H9 (cell line): ENCODE measurements around the gene RET. TPM values are rescaled to one million over a fixed set of nuclear protein-coding genes. Genes with fewer than 3 reads are reported as not detected.
A peak's percentile ranks its signal among the peaks of the same experiment; 100 is the strongest.

Source experiments
- DNase-seq: peaks from one replicate; pipeline ENCODE4 v3.0.0-alpha.2; 2017
- H2AFZ ChIP-seq: one replicate; pipeline ENCODE4 v1.6.1; 2013; ENCODE audit warnings: mild to moderate bottlenecking, low read length, control low read depth, moderate library complexity
- H2AK5ac ChIP-seq: 2 replicates; pipeline ENCODE4 v1.6.1; 2013; ENCODE audit warnings: low read length, control low read depth, mixed read lengths; ENCODE audit not compliant: insufficient read length
- H2BK120ac ChIP-seq: one replicate; pipeline ENCODE4 v1.6.1; 2013; ENCODE audit warnings: low read depth, mild to moderate bottlenecking, low read length, control low read depth, inconsistent platforms; ENCODE audit not compliant: poor library complexity, severe bottlenecking
- H2BK12ac ChIP-seq: 2 replicates; pipeline ENCODE4 v1.6.1; 2013; ENCODE audit warnings: low read length, control low read depth, mixed read lengths, low read depth; ENCODE audit not compliant: insufficient read length
- H2BK15ac ChIP-seq: 2 replicates; pipeline ENCODE4 v1.6.1; 2013; ENCODE audit warnings: low read depth, low read length, control low read depth
- H2BK20ac ChIP-seq: one replicate; pipeline ENCODE4 v1.6.1; 2013; ENCODE audit warnings: low read depth, mild to moderate bottlenecking, low read length, control low read depth, inconsistent platforms; ENCODE audit not compliant: poor library complexity, severe bottlenecking
- H2BK5ac ChIP-seq: 2 replicates; pipeline ENCODE4 v1.6.1; 2013; ENCODE audit warnings: low read length, control low read depth, mixed read lengths; ENCODE audit not compliant: insufficient read length
- H3K14ac ChIP-seq: 2 replicates; pipeline ENCODE4 v1.6.1; 2013; ENCODE audit warnings: low read length, control low read depth; ENCODE audit not compliant: insufficient read depth
- H3K18ac ChIP-seq: 2 replicates; pipeline ENCODE4 v1.6.1; 2013; ENCODE audit warnings: low read depth, mild to moderate bottlenecking, mixed read lengths, low read length, control low read depth; ENCODE audit not compliant: insufficient read length
- H3K23ac ChIP-seq: 2 replicates; pipeline ENCODE4 v1.6.1; 2013; ENCODE audit warnings: low read length, control low read depth, mixed read lengths, low read depth; ENCODE audit not compliant: insufficient read length
- H3K23me2 ChIP-seq: 2 replicates; pipeline ENCODE4 v1.6.1; 2013; ENCODE audit warnings: low read depth, mild to moderate bottlenecking, mixed read lengths, low read length, control low read depth; ENCODE audit not compliant: insufficient read length, poor library complexity, severe bottlenecking
- H3K27ac ChIP-seq: 2 replicates; pipeline ENCODE4 v1.5.1; 2013; ENCODE audit warnings: low read length, control low read depth, mixed read lengths, low read depth; ENCODE audit not compliant: insufficient read length
- H3K27me3 ChIP-seq: 2 replicates; pipeline ENCODE4 v1.6.1; 2013; ENCODE audit warnings: low read length, control low read depth, inconsistent platforms; ENCODE audit not compliant: insufficient read depth
- H3K4ac ChIP-seq: 2 replicates; pipeline ENCODE4 v1.6.1; 2013; ENCODE audit warnings: low read depth, mild to moderate bottlenecking, control low read depth, inconsistent platforms, low read length, moderate library complexity
- H3K4me1 ChIP-seq: 2 replicates; pipeline ENCODE4 v1.6.1; 2013; ENCODE audit warnings: low read length, control low read depth, inconsistent platforms; ENCODE audit not compliant: insufficient read depth
- H3K4me2 ChIP-seq: 2 replicates; pipeline ENCODE4 v1.6.1; 2013; ENCODE audit warnings: low read length, control low read depth, mixed read lengths; ENCODE audit not compliant: insufficient read length, insufficient read depth
- H3K56ac ChIP-seq: 2 replicates; pipeline ENCODE4 v1.6.1; 2013; ENCODE audit warnings: low read depth, mild to moderate bottlenecking, mixed read lengths, low read length, control low read depth; ENCODE audit not compliant: insufficient read length
- H3K79me1 ChIP-seq: 2 replicates; pipeline ENCODE4 v1.6.1; 2013; ENCODE audit warnings: low read depth, mild to moderate bottlenecking, moderate library complexity, low read length, control low read depth, inconsistent platforms; ENCODE audit not compliant: insufficient read depth, poor library complexity, severe bottlenecking
- H3K79me2 ChIP-seq: 2 replicates; pipeline ENCODE4 v1.6.1; 2013; ENCODE audit warnings: low read length, control low read depth, inconsistent platforms; ENCODE audit not compliant: insufficient read depth
- H3K9ac ChIP-seq: 2 replicates; pipeline ENCODE4 v1.6.1; 2013; ENCODE audit warnings: low read length, control low read depth, mixed read lengths; ENCODE audit not compliant: insufficient read length; ENCODE audit errors: extremely low read depth
- H3K9me3 ChIP-seq: one replicate; pipeline ENCODE4 v1.6.1; 2013; ENCODE audit warnings: low read depth, low read length, inconsistent platforms; ENCODE audit not compliant: control insufficient read depth
- H3T11ph ChIP-seq: one replicate; pipeline ENCODE4 v1.6.1; 2013; ENCODE audit warnings: mild to moderate bottlenecking, low read length, control low read depth, inconsistent platforms
- H4K20me1 ChIP-seq: one replicate; pipeline ENCODE4 v1.6.1; 2013; ENCODE audit not compliant: control insufficient read depth, insufficient read length, insufficient read depth
- H4K5ac ChIP-seq: 2 replicates; pipeline ENCODE4 v1.6.1; 2013; ENCODE audit warnings: low read depth, mild to moderate bottlenecking, mixed read lengths, low read length, control low read depth; ENCODE audit not compliant: insufficient read length
- H4K8ac ChIP-seq: replicated peaks from 2 replicates; pipeline ENCODE4 v1.6.1; 2013; ENCODE audit warnings: low read length, control low read depth, mixed read lengths, low read depth; ENCODE audit not compliant: insufficient read length
- H4K91ac ChIP-seq: 2 replicates; pipeline ENCODE4 v1.6.1; 2013; ENCODE audit warnings: low read depth, mild to moderate bottlenecking, moderate library complexity, mixed read lengths, low read length, control low read depth; ENCODE audit not compliant: insufficient read length
- H3K27ac Mint-ChIP-seq, 3 experiments: 2 replicates in 2 of 3; 3 replicates in 1 of 3; pipeline ENCODE4 v1.8.0; 2020 to 2021; ENCODE audit warnings: mixed read lengths in 3 of 3, mild to moderate bottlenecking in 1 of 3, moderate library complexity in 1 of 3
- H3K27me3 Mint-ChIP-seq: 2 replicates; pipeline ENCODE4 v1.8.0; 2021; ENCODE audit warnings: low read depth, mild to moderate bottlenecking, moderate library complexity, mixed read lengths
- H3K36me3 Mint-ChIP-seq, 3 experiments: 2 replicates in 2 of 3; 3 replicates in 1 of 3; pipeline ENCODE4 v1.8.0; 2020 to 2021; ENCODE audit warnings: low read depth in 3 of 3, mixed read lengths in 3 of 3; ENCODE audit not compliant: insufficient read depth in 1 of 3
- H3K4me1 Mint-ChIP-seq, 2 experiments: 2 replicates each; pipeline ENCODE4 v1.8.0; 2020; ENCODE audit warnings: mixed read lengths in 2 of 2
- H3K4me3 Mint-ChIP-seq, 2 experiments: 2 replicates in 1 of 2; 3 replicates in 1 of 2; pipeline ENCODE4 v1.8.0; 2020 to 2021; ENCODE audit warnings: mild to moderate bottlenecking in 2 of 2, mixed read lengths in 2 of 2, moderate library complexity in 1 of 2
- H3K9me3 Mint-ChIP-seq, 2 experiments: 2 replicates in 1 of 2; 3 replicates in 1 of 2; pipeline ENCODE4 v1.8.0; 2020; ENCODE audit warnings: mild to moderate bottlenecking in 2 of 2, mixed read lengths in 2 of 2, moderate library complexity in 1 of 2
- WGBS: extraction: QIAGEN DNeasy Blood & Tissue Kit; methylation state at CpG from one replicate; pipeline ENCODE4 v1.1.7; 2013; ENCODE audit warnings: missing lambda C conversion rate, low lambda C conversion rate, mixed read lengths; ENCODE audit not compliant: insufficient read length; ENCODE audit errors: extremely low coverage; 5-methylcytosine and 5-hydroxymethylcytosine counted together
- total RNA-seq: library from RNA; stranded (reverse); gene quantifications from 2 replicates; pipeline ENCODE4 v1.2.1, GENCODE V29; 2021
- TF ChIP-seq, protein P1 (sequence below): fragments of 200-600 bp; sonication (generic); conservative IDR thresholded peaks from 3 replicates; pipeline ENCODE4 v1.8.0; 2021; ENCODE audit warnings: antibody characterized with exemption, mild to moderate bottlenecking

The RET gene
- total RNA-seq, 1 experiment from 2014 or later: 12.2 TPM

DNA sequence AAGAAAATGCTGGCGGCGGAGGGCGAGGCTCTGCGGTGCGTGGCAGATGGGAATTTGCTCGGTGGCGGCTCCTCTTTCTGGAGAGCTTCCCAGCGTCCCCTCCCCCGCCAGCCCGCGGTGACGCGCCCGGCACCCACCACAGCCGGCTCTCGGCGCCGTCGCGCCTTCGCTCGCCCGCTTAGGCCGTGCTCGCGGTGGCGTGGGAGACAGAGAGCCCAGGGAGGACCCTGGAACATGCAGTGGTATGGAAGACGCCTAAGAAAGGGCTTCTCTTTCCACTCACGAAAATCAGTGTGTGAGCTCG lies 60.8 kb downstream of the RET start:
- peak overlapping the region; percentile 15 for H3K9ac ChIP-seq
- H3K9me3 ChIP-seq: no peaks in the 10 kb centered on the region
- H3K56ac ChIP-seq: no peak overlapping the region
- H4K5ac ChIP-seq: no peak overlapping the region
- peaks cover 12 to 13% of the 10 kb centered on the region in 2 experiments for H3K4me1 Mint-ChIP-seq
- H3K4me3 Mint-ChIP-seq: peak overlapping the region; percentile 89 to 92
- H3K4me2 ChIP-seq: peak overlapping the region; percentile 68
- H3K79me2 ChIP-seq: no peaks in the 10 kb centered on the region; the same call in 1 of the 2 replicates
- H3K27ac Mint-ChIP-seq: peak overlapping the region in 2 of 3 experiments; percentile 75 to 95; a peak in 3 of 7 replicates
- no peak overlapping the region for H3K18ac ChIP-seq
- H2BK12ac ChIP-seq: no peak overlapping the region
- no peaks in the 10 kb centered on the region for H3K9me3 Mint-ChIP-seq
- no peak overlapping the region for H3K27ac ChIP-seq
- H3K27me3 Mint-ChIP-seq: peaks cover 6% of the 10 kb centered on the region
- no peak overlapping the region for H2AFZ ChIP-seq
- no peak overlapping the region for H3T11ph ChIP-seq
- no peak overlapping the region for H4K8ac ChIP-seq
- no peak overlapping the region for H2AK5ac ChIP-seq
- no CpG with 5 or more reads among the region's 30 CpGs for WGBS
- no peaks in the 10 kb centered on the region for H3K79me1 ChIP-seq
- no peaks in the 10 kb centered on the region for H3K4me1 ChIP-seq
- H2BK15ac ChIP-seq: no peak overlapping the region
- no peak for DNase-seq
- H3K23ac ChIP-seq: no peak overlapping the region
- H2BK20ac ChIP-seq: no peak overlapping the region
- H3K27me3 ChIP-seq: no peaks in the 10 kb centered on the region
- H3K36me3 Mint-ChIP-seq: no peaks in the 10 kb centered on the region; a peak in 1 of 7 replicates
- TF ChIP-seq, protein P1, sequence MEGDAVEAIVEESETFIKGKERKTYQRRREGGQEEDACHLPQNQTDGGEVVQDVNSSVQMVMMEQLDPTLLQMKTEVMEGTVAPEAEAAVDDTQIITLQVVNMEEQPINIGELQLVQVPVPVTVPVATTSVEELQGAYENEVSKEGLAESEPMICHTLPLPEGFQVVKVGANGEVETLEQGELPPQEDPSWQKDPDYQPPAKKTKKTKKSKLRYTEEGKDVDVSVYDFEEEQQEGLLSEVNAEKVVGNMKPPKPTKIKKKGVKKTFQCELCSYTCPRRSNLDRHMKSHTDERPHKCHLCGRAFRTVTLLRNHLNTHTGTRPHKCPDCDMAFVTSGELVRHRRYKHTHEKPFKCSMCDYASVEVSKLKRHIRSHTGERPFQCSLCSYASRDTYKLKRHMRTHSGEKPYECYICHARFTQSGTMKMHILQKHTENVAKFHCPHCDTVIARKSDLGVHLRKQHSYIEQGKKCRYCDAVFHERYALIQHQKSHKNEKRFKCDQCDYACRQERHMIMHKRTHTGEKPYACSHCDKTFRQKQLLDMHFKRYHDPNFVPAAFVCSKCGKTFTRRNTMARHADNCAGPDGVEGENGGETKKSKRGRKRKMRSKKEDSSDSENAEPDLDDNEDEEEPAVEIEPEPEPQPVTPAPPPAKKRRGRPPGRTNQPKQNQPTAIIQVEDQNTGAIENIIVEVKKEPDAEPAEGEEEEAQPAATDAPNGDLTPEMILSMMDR: no peak
- no peak overlapping the region for H3K4ac ChIP-seq
- H4K91ac ChIP-seq: no peak overlapping the region
- peaks cover 5% of the 10 kb centered on the region for H3K23me2 ChIP-seq
- no peak overlapping the region for H2BK120ac ChIP-seq
- peak overlapping the region; percentile 67; the same call in 1 of the 2 replicates for H3K14ac ChIP-seq
- H2BK5ac ChIP-seq: no peak overlapping the region
- no peaks in the 10 kb centered on the region for H4K20me1 ChIP-seq
